Heart left ventricle (tissue), 13 donors: ENCODE measurements around the gene EMID1.

Source experiments
- POLR2A ChIP-seq, 2 donors: fragments of 450-650 bp; IDR thresholded peaks; one replicate each; pipeline ENCODE4 v1.6.1; 2017; ENCODE audit warnings: antibody characterized with exemption in 2 of 2, mild to moderate bottlenecking in 2 of 2, moderate library complexity in 2 of 2
- TF ChIP-seq, protein P1 (sequence below), 12 donors: fragments of 200-600 bp; sonication (generic) in 4 of 12; IDR thresholded peaks; one replicate each; pipeline versions ENCODE4 v1.5.0 to v1.8.0; 2018 to 2022; ENCODE audit warnings: antibody characterized with exemption in 12 of 12, mild to moderate bottlenecking in 5 of 12
- donor health status: ischemic (EF 13 %, LVEDD 7.1; RV severe dilation, severe dysfunction).
- donor health status: DM: no; HTN: yes; CAD: no.
- donor health status: DM: no; HTN: no; CAD: no.
- donor health status: ischemic (EF 25% LVEDD 6.9; RV normal size, moderate dysfunction).
- donor health status: ischemic (EF 25% LVEDD 5.7; RV mildly dilated, moderate dysfunction).
- donor health status: ischemic (EF 35%, LVEDD 5.7; RV mildly dilated, moderate dysfunction).
- donor health status: nonischemic (EF 11% LVEDD 7.7; RV severe dilation, severe dysfunction).
- donor health status: DM: yes; HTN: yes; CAD: no.
- donor health status: PGD.
- donor health status: ischemic (EF 29% LVEDD 5.4; RV normal size, mild dysfunction).
- donor health status: nonischemic (EF 23%, LVEDD 6.1; RV moderate dilation, normal function).

DNA sequence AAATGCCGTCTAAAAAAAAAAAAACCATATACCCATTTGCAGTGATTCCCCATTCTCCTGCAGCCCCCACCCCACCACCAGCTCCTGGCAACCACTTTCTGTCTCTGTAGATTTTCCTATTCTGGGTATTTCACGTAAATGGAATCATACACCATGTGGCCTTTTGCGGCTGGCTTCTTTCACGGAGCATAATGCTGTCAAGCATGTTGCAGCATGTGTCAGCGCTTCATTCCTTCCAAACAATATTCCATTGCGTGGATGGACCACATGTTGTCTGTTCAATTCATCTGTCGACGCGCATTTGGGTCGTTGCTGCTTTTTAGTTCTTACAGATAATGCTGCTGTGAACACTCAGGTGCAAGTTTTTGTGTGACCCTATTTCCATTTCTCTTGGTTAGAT lies 14.8 kb upstream of the EMID1 start:
- TF ChIP-seq, protein P1, sequence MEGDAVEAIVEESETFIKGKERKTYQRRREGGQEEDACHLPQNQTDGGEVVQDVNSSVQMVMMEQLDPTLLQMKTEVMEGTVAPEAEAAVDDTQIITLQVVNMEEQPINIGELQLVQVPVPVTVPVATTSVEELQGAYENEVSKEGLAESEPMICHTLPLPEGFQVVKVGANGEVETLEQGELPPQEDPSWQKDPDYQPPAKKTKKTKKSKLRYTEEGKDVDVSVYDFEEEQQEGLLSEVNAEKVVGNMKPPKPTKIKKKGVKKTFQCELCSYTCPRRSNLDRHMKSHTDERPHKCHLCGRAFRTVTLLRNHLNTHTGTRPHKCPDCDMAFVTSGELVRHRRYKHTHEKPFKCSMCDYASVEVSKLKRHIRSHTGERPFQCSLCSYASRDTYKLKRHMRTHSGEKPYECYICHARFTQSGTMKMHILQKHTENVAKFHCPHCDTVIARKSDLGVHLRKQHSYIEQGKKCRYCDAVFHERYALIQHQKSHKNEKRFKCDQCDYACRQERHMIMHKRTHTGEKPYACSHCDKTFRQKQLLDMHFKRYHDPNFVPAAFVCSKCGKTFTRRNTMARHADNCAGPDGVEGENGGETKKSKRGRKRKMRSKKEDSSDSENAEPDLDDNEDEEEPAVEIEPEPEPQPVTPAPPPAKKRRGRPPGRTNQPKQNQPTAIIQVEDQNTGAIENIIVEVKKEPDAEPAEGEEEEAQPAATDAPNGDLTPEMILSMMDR (IDR thresholded peaks at IDR 0.05) = no peak
- no peak for TF ChIP-seq POLR2A (IDR thresholded peaks at IDR 0.05)
